Mesenchymal stem cell (in vitro differentiated cells and primary cell): ENCODE data around the gene SLC25A44.
"Not testable (repeated sequence)": the region's sequence is repeated elsewhere in the genome, so short reads cannot be mapped to it uniquely, and the experiment has no call there.

Source experiments
- DNase-seq: peaks from one replicate; pipeline ENCODE4 v3.0.0-alpha.2; 2013
- H2AFZ ChIP-seq: one replicate; pipeline ENCODE4 v1.6.1; 2013; ENCODE audit warnings: low read depth, mild to moderate bottlenecking, control low read depth, inconsistent platforms, low read length, moderate library complexity
- H2AK5ac ChIP-seq: 2 replicates; pipeline ENCODE4 v1.6.1; 2013; ENCODE audit warnings: low read length, moderate library complexity, mild to moderate bottlenecking, inconsistent platforms; ENCODE audit not compliant: severe bottlenecking
- H2BK120ac ChIP-seq: one replicate; pipeline ENCODE4 v1.6.1; 2013; ENCODE audit warnings: low read depth, mild to moderate bottlenecking, inconsistent platforms, low read length, moderate library complexity
- H2BK12ac ChIP-seq, 2 experiments: one replicate each; pipeline ENCODE4 v1.6.1; 2013; ENCODE audit warnings: inconsistent platforms in 2 of 2, low read length in 2 of 2, mild to moderate bottlenecking in 2 of 2, moderate library complexity in 2 of 2, control low read depth in 1 of 2
- H2BK15ac ChIP-seq: one replicate; pipeline ENCODE4 v1.6.1; 2013; ENCODE audit warnings: mild to moderate bottlenecking, low read depth, inconsistent platforms; ENCODE audit not compliant: poor library complexity, severe bottlenecking
- H2BK5ac ChIP-seq: 2 replicates; pipeline ENCODE4 v1.6.1; 2013; ENCODE audit warnings: low read depth, mild to moderate bottlenecking, low read length, control low read depth, inconsistent platforms; ENCODE audit not compliant: poor library complexity, severe bottlenecking
- H3K14ac ChIP-seq, 2 experiments: one replicate each; pipeline ENCODE4 v1.6.1; 2013; ENCODE audit warnings: inconsistent platforms in 2 of 2, low read length in 2 of 2, control low read depth in 1 of 2, mild to moderate bottlenecking in 1 of 2, moderate library complexity in 1 of 2
- H3K18ac ChIP-seq, 2 experiments: one replicate each; pipeline ENCODE4 v1.6.1; 2013; ENCODE audit warnings: inconsistent platforms in 2 of 2, low read length in 2 of 2, control low read depth in 1 of 2, low read depth in 1 of 2, mild to moderate bottlenecking in 1 of 2
- H3K23ac ChIP-seq, 2 experiments: one replicate each; pipeline ENCODE4 v1.6.1; 2013; ENCODE audit warnings: inconsistent platforms in 2 of 2, low read length in 2 of 2, mild to moderate bottlenecking in 2 of 2, moderate library complexity in 2 of 2, control low read depth in 1 of 2
- H3K27ac ChIP-seq: 2 replicates; pipeline ENCODE4 v1.5.1; 2013; ENCODE audit warnings: mild to moderate bottlenecking, moderate library complexity, low read length, control low read depth, inconsistent platforms; ENCODE audit not compliant: poor library complexity, severe bottlenecking
- H3K27me3 ChIP-seq, 2 experiments: 2 replicates each; pipeline versions ENCODE4 v1.6.1 to v1.7.0; 2013; ENCODE audit warnings: low read length in 2 of 2, mild to moderate bottlenecking in 2 of 2, moderate library complexity in 2 of 2, control low read depth in 1 of 2, inconsistent platforms in 1 of 2; ENCODE audit not compliant: control insufficient read depth in 1 of 2, insufficient read depth in 1 of 2
- H3K36me3 ChIP-seq, 2 experiments: 2 replicates each; pipeline versions ENCODE4 v1.6.1 to v1.7.0; 2013; ENCODE audit warnings: low read length in 2 of 2, control low read depth in 1 of 2, inconsistent platforms in 1 of 2, low read depth in 1 of 2, mild to moderate bottlenecking in 1 of 2; ENCODE audit not compliant: insufficient read depth in 2 of 2, control insufficient read depth in 1 of 2
- H3K4ac ChIP-seq, 2 experiments: one replicate each; pipeline ENCODE4 v1.6.1; 2013; ENCODE audit warnings: inconsistent platforms in 2 of 2, low read length in 2 of 2, mild to moderate bottlenecking in 2 of 2, moderate library complexity in 2 of 2, control low read depth in 1 of 2, low read depth in 1 of 2
- H3K4me1 ChIP-seq: 2 replicates; pipeline ENCODE4 v1.6.1; 2013; ENCODE audit warnings: low read depth, low read length, control low read depth; ENCODE audit not compliant: control insufficient read depth, insufficient read depth
- H3K4me2 ChIP-seq: 2 replicates; pipeline ENCODE4 v1.6.1; 2013; ENCODE audit warnings: low read length, mild to moderate bottlenecking, inconsistent platforms; ENCODE audit not compliant: poor library complexity, severe bottlenecking
- H3K4me3 ChIP-seq, 2 experiments: 2 replicates each; pipeline versions ENCODE4 v1.5.1 to v1.7.0; 2013; ENCODE audit warnings: low read length in 2 of 2, mild to moderate bottlenecking in 2 of 2, control low read depth in 1 of 2, low read depth in 1 of 2; ENCODE audit not compliant: insufficient read depth in 1 of 2
- H3K79me1 ChIP-seq: replicated peaks from 2 replicates; pipeline ENCODE4 v1.6.1; 2013; ENCODE audit warnings: mild to moderate bottlenecking, control low read depth, low read length, inconsistent platforms; ENCODE audit not compliant: poor library complexity, severe bottlenecking
- H3K9ac ChIP-seq: 2 replicates; pipeline ENCODE4 v1.7.0; 2013; ENCODE audit warnings: mild to moderate bottlenecking, low read length, moderate library complexity
- H3K9me3 ChIP-seq: 2 replicates; pipeline ENCODE4 v1.7.0; 2013; ENCODE audit warnings: mild to moderate bottlenecking, low read length; ENCODE audit not compliant: control insufficient read depth
- H4K8ac ChIP-seq: one replicate; pipeline ENCODE4 v1.6.1; 2013; ENCODE audit warnings: inconsistent platforms, mild to moderate bottlenecking, low read length, moderate library complexity
- H4K91ac ChIP-seq: one replicate; pipeline ENCODE4 v1.6.1; 2013; ENCODE audit warnings: mild to moderate bottlenecking, low read length, inconsistent platforms
- WGBS: methylation state at CpG from one replicate; pipeline ENCODE4 v1.1.7; 2013; ENCODE audit warnings: mixed read lengths; 5-methylcytosine and 5-hydroxymethylcytosine counted together

SLC25A44 gene

DNA sequence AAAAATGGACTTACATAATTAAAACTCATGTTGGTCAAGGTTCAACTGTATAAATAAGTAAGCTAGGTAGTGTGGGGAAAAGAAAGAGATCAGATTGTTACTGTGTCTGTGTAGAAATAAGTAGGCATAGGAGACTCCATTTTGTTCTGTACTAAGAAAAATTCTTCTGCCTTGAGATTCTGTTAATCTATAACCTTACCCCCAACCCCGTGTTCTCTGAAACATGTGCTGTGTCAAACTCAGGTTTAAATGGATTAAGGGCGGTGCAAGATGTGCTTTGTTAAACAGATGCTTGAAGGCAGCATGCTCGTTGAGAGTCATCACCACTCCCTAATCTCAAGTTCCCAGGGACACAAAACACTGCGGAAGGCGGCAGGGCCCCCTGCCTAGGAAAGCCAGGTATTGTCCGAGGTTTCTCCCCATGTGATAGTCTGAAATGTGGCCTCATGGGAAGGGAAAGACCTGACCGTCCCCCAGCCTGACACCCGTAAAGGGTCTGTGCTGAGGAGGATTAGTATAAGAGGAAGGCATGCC lies 12.4 kb upstream of the SLC25A44 start:
- H3K9ac ChIP-seq, H2AFZ ChIP-seq, H3K79me1 ChIP-seq, H2BK12ac ChIP-seq, DNase-seq, H2BK5ac ChIP-seq, H3K27me3 ChIP-seq, H2BK15ac ChIP-seq, H3K14ac ChIP-seq, H3K4me2 ChIP-seq, H2AK5ac ChIP-seq, H4K8ac ChIP-seq, H3K23ac ChIP-seq, H3K4ac ChIP-seq, H3K4me3 ChIP-seq, H3K18ac ChIP-seq, H4K91ac ChIP-seq, H3K9me3 ChIP-seq, H3K36me3 ChIP-seq, H3K27ac ChIP-seq, H2BK120ac ChIP-seq: not testable (repeated sequence)
- 12% methylated on average over 5 of the region's 8 CpGs for WGBS
- H3K4me1 ChIP-seq, result peaks cover 15% of the 10 kb centered on the region

DNA sequence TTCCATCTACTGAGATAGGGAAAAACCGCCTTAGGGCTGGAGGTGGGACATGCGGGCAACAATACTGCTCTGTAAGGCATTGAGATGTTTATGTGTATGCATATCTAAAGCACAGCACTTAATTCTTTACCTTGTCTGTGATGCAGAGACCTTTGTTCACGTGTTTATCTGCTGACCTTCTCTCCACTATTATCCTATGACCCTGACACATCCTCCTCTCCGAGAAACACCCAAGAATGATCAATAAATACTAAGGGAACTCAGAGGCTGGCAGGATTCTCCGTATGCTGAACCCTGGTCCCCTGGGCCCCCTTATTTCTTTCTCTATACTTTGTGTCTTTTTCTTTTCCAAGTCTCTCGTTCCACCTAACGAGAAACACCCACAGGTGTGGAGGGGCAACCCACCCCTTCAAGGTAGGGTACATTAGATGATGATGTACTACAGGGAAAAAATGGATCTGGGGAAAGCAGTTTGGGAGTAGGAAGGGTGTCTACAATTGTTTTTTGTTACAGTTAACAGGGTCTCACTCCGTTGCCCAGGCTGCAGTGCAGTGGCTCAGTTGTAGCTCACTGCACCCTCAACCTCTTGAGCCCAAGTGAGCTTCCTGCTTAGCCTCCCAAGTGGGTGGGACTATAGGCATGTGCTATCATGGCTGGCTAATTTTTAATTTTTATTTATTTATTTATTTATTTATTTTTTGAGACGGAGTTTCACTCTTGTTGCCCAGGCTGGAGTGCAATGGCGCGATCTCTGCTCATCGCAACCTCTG lies 11.7 kb upstream of the SLC25A44 start:
- H3K36me3 ChIP-seq, H3K14ac ChIP-seq: not testable (repeated sequence)

DNA sequence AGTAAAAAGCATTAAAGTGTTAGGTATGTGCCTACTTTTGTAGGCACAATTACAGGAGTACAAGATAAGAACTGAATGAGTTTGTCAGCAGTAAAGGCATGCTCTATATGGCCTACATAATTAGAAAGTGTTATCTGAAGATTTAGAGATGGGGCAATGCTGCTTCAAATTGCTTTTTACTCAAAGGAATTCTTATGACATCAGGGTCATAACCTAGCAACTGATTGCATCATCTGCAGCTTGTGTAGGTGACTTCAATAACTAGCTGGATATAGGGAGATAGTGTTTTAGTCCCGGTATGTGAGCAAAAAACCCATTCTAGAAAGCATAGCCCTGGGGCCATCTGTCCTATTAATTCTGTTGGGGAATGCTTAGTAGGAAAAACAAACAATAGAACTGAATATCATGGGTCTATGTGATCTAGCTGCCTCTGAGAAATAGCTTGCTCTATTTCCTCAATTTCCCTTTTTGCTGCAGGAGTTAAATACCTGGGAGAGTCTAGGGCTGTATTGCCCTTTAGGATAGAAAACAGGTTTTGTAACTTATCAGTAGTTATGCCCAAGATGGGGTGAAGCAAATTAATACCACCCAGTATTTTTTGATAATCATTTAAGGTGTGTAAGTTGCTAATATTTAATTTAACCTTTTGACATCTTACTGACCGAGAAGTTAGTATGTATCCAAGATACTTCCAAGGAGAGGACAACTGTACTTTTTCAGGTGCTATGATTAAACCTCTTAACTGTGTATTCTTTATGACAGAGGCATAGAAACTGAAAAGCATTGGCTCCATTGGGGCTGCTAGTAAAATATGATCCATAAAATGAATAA lies 7.3 kb upstream of the SLC25A44 start:
- 94% methylated on average over 1 of the region's 2 CpGs for WGBS
- not testable (repeated sequence) for H3K4me3 ChIP-seq

More for the DNA sequence above, 11.7 kb upstream of the SLC25A44 start:
- H2BK12ac ChIP-seq, H3K79me1 ChIP-seq, H3K4ac ChIP-seq, H3K4me2 ChIP-seq, H3K23ac ChIP-seq, H2BK120ac ChIP-seq, H2AFZ ChIP-seq, H2BK5ac ChIP-seq, H3K9ac ChIP-seq, DNase-seq, H4K8ac ChIP-seq, H3K18ac ChIP-seq, H4K91ac ChIP-seq, H3K9me3 ChIP-seq, H3K27me3 ChIP-seq, H2BK15ac ChIP-seq, H2AK5ac ChIP-seq, H3K4me3 ChIP-seq, H3K27ac ChIP-seq: not testable (repeated sequence)
- H3K4me1 ChIP-seq, result peaks cover 13% of the 10 kb centered on the region
- WGBS, result 82% methylated on average over 10 of the region's 12 CpGs

DNA sequence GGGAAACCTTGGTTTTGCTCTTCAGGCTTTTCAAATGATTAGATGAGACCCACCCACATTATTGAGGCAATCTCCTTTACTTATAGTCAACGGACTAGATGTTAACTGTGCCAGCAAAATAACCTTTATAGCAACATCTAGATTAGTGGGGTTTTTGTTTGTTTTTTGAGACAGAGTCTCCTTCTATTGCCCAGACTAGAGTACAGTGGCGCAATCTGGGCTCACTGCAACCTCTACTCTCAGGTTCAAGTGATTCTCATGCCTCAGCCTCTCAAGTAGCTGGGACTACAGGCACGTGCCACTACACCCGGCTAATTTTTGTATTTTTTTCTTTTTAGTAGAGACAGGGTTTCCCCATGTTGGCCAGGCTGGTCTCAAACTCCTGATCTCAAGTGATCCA lies 3.6 kb upstream of the SLC25A44 start:
- 83% methylated on average over 3 of the region's 4 CpGs for WGBS
- not testable (repeated sequence) for H2BK120ac ChIP-seq, H2BK5ac ChIP-seq, H3K18ac ChIP-seq, H3K14ac ChIP-seq, H3K4me3 ChIP-seq, H2AFZ ChIP-seq, H3K4ac ChIP-seq, H4K8ac ChIP-seq, H3K4me1 ChIP-seq, H3K79me1 ChIP-seq, H3K23ac ChIP-seq, H3K36me3 ChIP-seq, H3K27ac ChIP-seq, H2BK15ac ChIP-seq, H2AK5ac ChIP-seq, DNase-seq, H3K4me2 ChIP-seq, H4K91ac ChIP-seq, H3K27me3 ChIP-seq, H3K9me3 ChIP-seq, H2BK12ac ChIP-seq, H3K9ac ChIP-seq

More for the DNA sequence above, 7.3 kb upstream of the SLC25A44 start:
- not testable (repeated sequence) for H3K36me3 ChIP-seq, H4K8ac ChIP-seq, H3K18ac ChIP-seq, H3K27ac ChIP-seq, H2BK12ac ChIP-seq, H2BK120ac ChIP-seq, H3K4ac ChIP-seq, H3K27me3 ChIP-seq, H2BK5ac ChIP-seq, H3K4me2 ChIP-seq, H3K23ac ChIP-seq, H3K9ac ChIP-seq, H2AK5ac ChIP-seq, DNase-seq, H3K4me1 ChIP-seq, H2AFZ ChIP-seq, H2BK15ac ChIP-seq, H3K79me1 ChIP-seq, H3K14ac ChIP-seq, H4K91ac ChIP-seq, H3K9me3 ChIP-seq
